ENCODE results near the gene TRPM4.
A peak's percentile ranks its signal among the peaks of the same experiment; 100 is the strongest.

TRPM4 gene

DNA sequence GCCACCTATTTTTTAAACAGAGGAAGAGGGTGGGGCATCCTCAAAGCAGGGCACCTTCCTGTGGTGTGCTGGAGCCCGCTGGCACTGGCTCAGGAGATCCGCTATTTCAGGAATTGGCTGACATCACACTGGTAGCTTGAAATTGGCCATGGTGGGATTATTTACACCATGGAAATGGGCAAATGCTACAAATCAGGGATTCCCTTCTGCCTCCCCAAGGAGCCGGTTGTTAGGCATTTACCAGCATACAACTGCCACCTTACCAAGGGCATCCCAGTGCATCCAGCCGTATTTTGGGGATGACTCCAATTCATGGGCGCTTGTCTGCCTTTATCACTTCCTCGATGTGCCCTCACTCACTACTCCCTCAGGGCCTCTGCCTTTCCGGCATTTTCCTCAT is 16.6 kb upstream of the TRPM4 start:
- no peak overlapping the region for H2BK15ac ChIP-seq (ENCODE audit: low read length)
- H3K14ac ChIP-seq (ENCODE audit: low read length): no peak overlapping the region
- no peak overlapping the region for H3K9ac ChIP-seq (ENCODE audit: low read depth, low read length, poor library complexity)
- H4K8ac ChIP-seq (ENCODE audit: low read depth, low read length): no peak overlapping the region
- H3K23ac ChIP-seq (ENCODE audit: low read depth, low read length, poor library complexity): no peak overlapping the region
- peaks cover 0 to 1% (median 0%) of the 10 kb centered on the region in 3 experiments for H3K27me3 ChIP-seq (ENCODE audit: control insufficient read depth in 3 of 3, insufficient read depth in 3 of 3, low read depth in 1 of 3, low read length in 3 of 3)
- DNase-seq (ENCODE audit: low spot score): no peak
- H3K4me1 ChIP-seq (ENCODE audit: control insufficient read depth in 2 of 2, insufficient read depth in 1 of 2, low read depth in 1 of 2, low read length in 2 of 2): peaks cover 5 to 8% of the 10 kb centered on the region in 2 donors
- no peak overlapping the region for H3K18ac ChIP-seq (ENCODE audit: low read length)
- no peak overlapping the region for H2AK5ac ChIP-seq (ENCODE audit: low read depth, low read length)
- no peak overlapping the region for H4K91ac ChIP-seq (ENCODE audit: low read depth, low read length, poor library complexity)
- no peak overlapping the region for H3K4ac ChIP-seq (ENCODE audit: low read length)
- no peak overlapping the region for H2BK5ac ChIP-seq (ENCODE audit: low read length)
- no peak overlapping the region for H3K4me2 ChIP-seq (ENCODE audit: insufficient read depth, low read length, poor library complexity, severe bottlenecking)
- H3K27ac ChIP-seq (replicated peaks; ENCODE audit: low read length): no peak overlapping the region
- H3K4me3 ChIP-seq (ENCODE audit: low read length in 2 of 2): no peak overlapping the region
- no peak overlapping the region for H2BK12ac ChIP-seq (ENCODE audit: low read length)
- H3K9me3 ChIP-seq (replicated peaks in 1 of 2; ENCODE audit: control insufficient read depth in 2 of 2, insufficient read depth in 1 of 2, low read depth in 1 of 2, low read length in 2 of 2): no peaks in the 10 kb centered on the region
- peaks cover 0 to 1% of the 10 kb centered on the region in 2 donors for H3K36me3 ChIP-seq (replicated peaks in 1 of 2; ENCODE audit: control insufficient read depth in 2 of 2, insufficient read depth in 2 of 2, low read length in 2 of 2)
- no peak overlapping the region for H2BK120ac ChIP-seq (ENCODE audit: low read depth, low read length)
- H2AFZ ChIP-seq (ENCODE audit: low read length): no peak overlapping the region
- no peaks in the 10 kb centered on the region for H3K79me1 ChIP-seq (ENCODE audit: low read depth, low read length)
- WGBS, 2 donors (ENCODE audit: extremely low coverage in 2 of 2, insufficient read length in 2 of 2, insufficient replicate concordance in 1 of 2): no CpG with 5 or more reads among the region's 7 CpGs

DNA sequence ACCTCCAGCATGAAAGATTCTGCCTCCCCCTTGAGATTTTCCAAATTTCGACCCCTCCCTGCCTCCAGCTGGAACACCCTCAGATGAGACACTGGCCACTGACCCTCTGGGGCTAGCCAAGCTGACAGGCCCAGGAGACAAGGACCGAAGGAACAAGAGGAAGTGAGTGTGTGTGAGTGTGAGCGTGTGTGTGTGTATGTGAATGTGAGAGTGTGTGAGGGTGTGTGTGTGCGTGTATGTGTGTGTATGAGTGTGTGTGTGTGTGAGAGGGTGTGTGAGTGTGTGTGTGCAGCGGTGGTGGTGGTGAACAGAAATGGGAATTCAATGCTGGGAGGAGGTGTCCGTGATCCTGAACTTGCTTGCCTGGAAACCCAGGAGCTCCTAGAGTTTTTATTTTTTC is 16.2 kb upstream of the TRPM4 start:
- 93 to 100% methylated on average over 2 of the region's 6 CpGs for WGBS, 2 donors (ENCODE audit: extremely low coverage in 2 of 2, insufficient read length in 2 of 2, insufficient replicate concordance in 1 of 2)
- Histone ChIP-seq H3K23ac (ENCODE audit: low read depth, low read length, poor library complexity) (no peak overlapping the region), H3K27me3 (ENCODE audit: control insufficient read depth in 3 of 3, insufficient read depth in 3 of 3, low read depth in 1 of 3, low read length in 3 of 3) (peaks cover 0 to 1% (median 0%) of the 10 kb centered on the region in 3 experiments), H3K4me3 (ENCODE audit: low read length in 2 of 2) (no peak overlapping the region), H4K91ac (ENCODE audit: low read depth, low read length, poor library complexity) (no peak overlapping the region), H3K79me1 (ENCODE audit: low read depth, low read length) (no peaks in the 10 kb centered on the region), H2BK5ac (ENCODE audit: low read length) (no peak overlapping the region), H4K8ac (ENCODE audit: low read depth, low read length) (no peak overlapping the region), H3K36me3 (replicated peaks in 1 of 2; ENCODE audit: control insufficient read depth in 2 of 2, insufficient read depth in 2 of 2, low read length in 2 of 2) (no peaks in the 10 kb centered on the region), H3K4ac (ENCODE audit: low read length) (no peak overlapping the region), H2BK12ac (ENCODE audit: low read length) (no peak overlapping the region), H3K4me1 (ENCODE audit: control insufficient read depth in 2 of 2, insufficient read depth in 1 of 2, low read depth in 1 of 2, low read length in 2 of 2) (peaks cover 5 to 12% of the 10 kb centered on the region in 2 donors), H2BK15ac (ENCODE audit: low read length) (no peak overlapping the region), H2AK5ac (ENCODE audit: low read depth, low read length) (no peak overlapping the region), H3K14ac (ENCODE audit: low read length) (no peak overlapping the region), H3K18ac (ENCODE audit: low read length) (no peak overlapping the region), H2BK120ac (ENCODE audit: low read depth, low read length) (no peak overlapping the region), H3K27ac (replicated peaks; ENCODE audit: low read length) (no peak overlapping the region), H3K4me2 (ENCODE audit: insufficient read depth, low read length, poor library complexity, severe bottlenecking) (no peak overlapping the region), H2AFZ (ENCODE audit: low read length) (no peak overlapping the region), H3K9ac (ENCODE audit: low read depth, low read length, poor library complexity) (no peak overlapping the region), H3K9me3 (replicated peaks in 1 of 2; ENCODE audit: control insufficient read depth in 2 of 2, insufficient read depth in 1 of 2, low read depth in 1 of 2, low read length in 2 of 2) (no peaks in the 10 kb centered on the region)
- DNase-seq (ENCODE audit: low spot score): no peak

DNA sequence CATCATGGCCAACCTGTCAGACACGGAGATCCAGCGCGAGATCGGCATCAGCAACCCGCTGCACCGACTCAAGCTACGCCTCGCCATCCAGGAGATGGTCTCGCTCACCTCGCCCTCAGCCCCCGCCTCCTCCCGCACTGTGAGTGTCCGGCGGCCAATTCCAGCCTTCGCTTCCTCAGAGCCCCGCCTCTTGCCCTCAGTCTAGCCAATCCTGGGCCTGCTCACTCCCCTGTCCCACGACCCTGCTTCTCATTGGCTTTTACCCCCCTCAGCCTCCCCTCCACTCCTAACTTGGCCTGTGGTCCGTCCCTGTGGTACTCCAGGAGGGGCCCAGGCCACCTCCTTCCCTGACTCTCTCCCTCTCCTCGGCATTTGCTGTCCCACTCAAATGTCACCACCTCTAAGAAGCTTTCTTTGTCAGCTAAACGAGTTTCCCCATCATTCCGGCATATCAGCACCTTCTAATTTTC is 14.7 kb upstream of the TRPM4 start:
- Histone ChIP-seq H3K14ac (ENCODE audit: low read length) (peak overlapping the region; percentile 90), H2BK120ac (ENCODE audit: low read depth, low read length) (no peak overlapping the region), H2AK5ac (ENCODE audit: low read depth, low read length) (no peak overlapping the region), H4K91ac (ENCODE audit: low read depth, low read length, poor library complexity) (no peak overlapping the region), H3K9ac (ENCODE audit: low read depth, low read length, poor library complexity) (peak overlapping the region; percentile 97), H3K36me3 (replicated peaks in 1 of 2; ENCODE audit: control insufficient read depth in 2 of 2, insufficient read depth in 2 of 2, low read length in 2 of 2) (no peaks in the 10 kb centered on the region), H3K27me3 (ENCODE audit: control insufficient read depth in 3 of 3, insufficient read depth in 3 of 3, low read depth in 1 of 3, low read length in 3 of 3) (peaks cover 0 to 1% (median 0%) of the 10 kb centered on the region in 3 experiments), H4K8ac (ENCODE audit: low read depth, low read length) (peak overlapping the region; percentile 54), H3K18ac (ENCODE audit: low read length) (peak overlapping the region; percentile 94), H2AFZ (ENCODE audit: low read length) (peak overlapping the region; percentile 94), H2BK15ac (ENCODE audit: low read length) (no peak overlapping the region), H3K4me1 (ENCODE audit: control insufficient read depth in 2 of 2, insufficient read depth in 1 of 2, low read depth in 1 of 2, low read length in 2 of 2) (peaks cover 9 to 12% of the 10 kb centered on the region in 2 donors), H3K4ac (ENCODE audit: low read length) (peak overlapping the region; percentile 93), H2BK5ac (ENCODE audit: low read length) (no peak overlapping the region), H3K23ac (ENCODE audit: low read depth, low read length, poor library complexity) (peak overlapping the region; percentile 86), H3K79me1 (ENCODE audit: low read depth, low read length) (no peaks in the 10 kb centered on the region), H3K4me2 (ENCODE audit: insufficient read depth, low read length, poor library complexity, severe bottlenecking) (peak overlapping the region; percentile 100), H2BK12ac (ENCODE audit: low read length) (no peak overlapping the region), H3K4me3 (ENCODE audit: low read length in 2 of 2) (peak overlapping the region; percentile 77 to 92), H3K27ac (replicated peaks; ENCODE audit: low read length) (no peak overlapping the region), H3K9me3 (replicated peaks in 1 of 2; ENCODE audit: control insufficient read depth in 2 of 2, insufficient read depth in 1 of 2, low read depth in 1 of 2, low read length in 2 of 2) (no peaks in the 10 kb centered on the region)
- no CpG with 5 or more reads among the region's 21 CpGs for WGBS, 2 donors (ENCODE audit: extremely low coverage in 2 of 2, insufficient read length in 2 of 2, insufficient replicate concordance in 1 of 2)
- peak; percentile 90 for DNase-seq (ENCODE audit: low spot score)

DNA sequence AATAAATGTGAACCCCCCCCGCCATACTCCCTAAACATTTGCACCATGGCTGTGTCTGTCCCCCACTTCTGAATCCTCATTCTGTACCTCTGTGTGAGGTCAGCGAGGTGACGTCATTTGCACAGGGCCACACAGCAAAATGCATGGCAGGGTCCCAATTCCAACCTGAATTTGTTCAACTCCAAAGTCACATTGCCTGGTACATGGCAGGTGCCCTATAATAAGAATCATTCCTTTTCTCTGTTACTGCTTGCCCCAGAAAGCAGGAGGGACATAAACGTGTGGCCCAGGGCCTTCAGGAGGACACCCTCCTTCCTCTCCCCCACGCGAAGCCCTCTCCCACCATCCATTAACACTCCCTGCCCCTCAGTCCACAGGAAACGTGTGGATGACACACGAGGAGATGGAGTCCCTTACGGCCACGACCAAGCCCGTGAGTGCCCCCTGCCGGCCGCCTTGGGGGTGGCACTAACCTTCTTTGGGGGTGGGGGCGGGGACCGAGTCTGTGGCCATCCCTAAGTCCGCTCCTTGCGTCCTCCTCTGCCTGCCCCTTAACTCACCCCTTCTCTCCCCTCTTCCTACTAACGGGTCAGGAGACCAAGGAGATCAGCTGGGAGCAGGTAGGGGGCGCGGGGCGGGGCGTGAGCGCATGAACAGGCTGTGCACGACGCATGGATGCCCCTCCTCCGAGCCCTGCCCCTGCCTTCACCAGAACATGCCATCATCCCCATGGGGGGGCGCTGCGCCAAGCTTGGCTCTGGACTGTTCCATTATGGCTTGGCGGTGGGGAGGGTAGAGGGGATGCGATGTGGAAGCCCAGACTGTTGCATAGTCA is 11.8 kb upstream of the TRPM4 start:
- Histone ChIP-seq H2BK120ac (ENCODE audit: low read depth, low read length) (no peak overlapping the region), H3K18ac (ENCODE audit: low read length) (peak overlapping the region; percentile 58), H2AFZ (ENCODE audit: low read length) (peak overlapping the region; percentile 91), H4K8ac (ENCODE audit: low read depth, low read length) (no peak overlapping the region), H2BK5ac (ENCODE audit: low read length) (no peak overlapping the region), H2BK12ac (ENCODE audit: low read length) (no peak overlapping the region), H2BK15ac (ENCODE audit: low read length) (peak overlapping the region; percentile 10), H3K4me3 (ENCODE audit: low read length in 2 of 2) (peak overlapping the region; percentile 38 to 65), H3K4me2 (ENCODE audit: insufficient read depth, low read length, poor library complexity, severe bottlenecking) (peak overlapping the region; percentile 68), H3K23ac (ENCODE audit: low read depth, low read length, poor library complexity) (peak overlapping the region; percentile 9), H3K14ac (ENCODE audit: low read length) (peak overlapping the region; percentile 32), H3K36me3 (replicated peaks in 1 of 2; ENCODE audit: control insufficient read depth in 2 of 2, insufficient read depth in 2 of 2, low read length in 2 of 2) (no peaks in the 10 kb centered on the region), H3K4me1 (ENCODE audit: control insufficient read depth in 2 of 2, insufficient read depth in 1 of 2, low read depth in 1 of 2, low read length in 2 of 2) (peaks cover 15 to 18% of the 10 kb centered on the region in 2 donors), H3K79me1 (ENCODE audit: low read depth, low read length) (no peaks in the 10 kb centered on the region), H3K4ac (ENCODE audit: low read length) (no peak overlapping the region), H3K9ac (ENCODE audit: low read depth, low read length, poor library complexity) (peak overlapping the region; percentile 64), H3K27me3 (ENCODE audit: control insufficient read depth in 3 of 3, insufficient read depth in 3 of 3, low read depth in 1 of 3, low read length in 3 of 3) (peaks cover 0 to 1% (median 0%) of the 10 kb centered on the region in 3 experiments), H2AK5ac (ENCODE audit: low read depth, low read length) (no peak overlapping the region), H3K27ac (replicated peaks; ENCODE audit: low read length) (peak overlapping the region; percentile 82), H4K91ac (ENCODE audit: low read depth, low read length, poor library complexity) (no peak overlapping the region), H3K9me3 (replicated peaks in 1 of 2; ENCODE audit: control insufficient read depth in 2 of 2, insufficient read depth in 1 of 2, low read depth in 1 of 2, low read length in 2 of 2) (no peaks in the 10 kb centered on the region)
- peak; percentile 98 for DNase-seq (ENCODE audit: low spot score)
- WGBS, 2 donors (ENCODE audit: extremely low coverage in 2 of 2, insufficient read length in 2 of 2, insufficient replicate concordance in 1 of 2): no CpG with 5 or more reads among the region's 30 CpGs
